Transverse colon (tissue), 3 donors: ENCODE measurements around the gene TCHH.
"Not testable (repeated sequence)": the region's sequence is repeated elsewhere in the genome, so short reads cannot be mapped to it uniquely, and the experiment has no call there.

Source experiments
- POLR2A ChIP-seq: fragments of 450-650 bp; IDR thresholded peaks from one replicate; pipeline ENCODE4 v1.6.1; 2016; ENCODE audit warnings: antibody characterized with exemption, mild to moderate bottlenecking, moderate library complexity
- TF ChIP-seq, protein P1 (sequence below), 5 experiments: fragments of 200-600 bp in 3 of 5; fragments of 450-650 bp in 2 of 5; sonication (generic) in 3 of 5; IDR thresholded peaks; 1 replicate in 2 of 5; 2 replicates in 3 of 5; pipeline ENCODE4 v1.5.1; 2016 to 2017; ENCODE audit warnings: antibody characterized with exemption in 5 of 5, inconsistent platforms in 3 of 5, mild to moderate bottlenecking in 2 of 5, moderate library complexity in 1 of 5

DNA sequence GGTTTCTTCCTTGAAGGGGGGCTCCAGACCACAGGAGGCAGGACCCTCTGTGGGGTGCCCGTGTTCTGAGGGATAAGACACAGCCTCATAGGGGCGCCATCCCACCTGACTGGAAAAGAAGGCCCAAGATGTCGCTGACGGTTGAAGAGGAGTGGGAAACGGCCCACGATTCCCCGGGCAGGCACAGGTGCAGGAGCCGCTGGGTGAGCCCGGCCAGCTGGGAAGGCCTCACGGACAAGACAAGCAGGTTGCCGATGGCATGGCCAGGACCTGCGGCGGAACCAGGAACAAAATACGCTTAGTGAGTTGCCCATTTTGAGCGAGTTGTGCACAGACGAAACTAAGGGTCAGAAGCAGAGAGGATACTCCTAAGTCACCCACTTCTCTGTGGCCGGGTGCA, 34.8 kb downstream of the TCHH start:
- TF ChIP-seq, protein P1, sequence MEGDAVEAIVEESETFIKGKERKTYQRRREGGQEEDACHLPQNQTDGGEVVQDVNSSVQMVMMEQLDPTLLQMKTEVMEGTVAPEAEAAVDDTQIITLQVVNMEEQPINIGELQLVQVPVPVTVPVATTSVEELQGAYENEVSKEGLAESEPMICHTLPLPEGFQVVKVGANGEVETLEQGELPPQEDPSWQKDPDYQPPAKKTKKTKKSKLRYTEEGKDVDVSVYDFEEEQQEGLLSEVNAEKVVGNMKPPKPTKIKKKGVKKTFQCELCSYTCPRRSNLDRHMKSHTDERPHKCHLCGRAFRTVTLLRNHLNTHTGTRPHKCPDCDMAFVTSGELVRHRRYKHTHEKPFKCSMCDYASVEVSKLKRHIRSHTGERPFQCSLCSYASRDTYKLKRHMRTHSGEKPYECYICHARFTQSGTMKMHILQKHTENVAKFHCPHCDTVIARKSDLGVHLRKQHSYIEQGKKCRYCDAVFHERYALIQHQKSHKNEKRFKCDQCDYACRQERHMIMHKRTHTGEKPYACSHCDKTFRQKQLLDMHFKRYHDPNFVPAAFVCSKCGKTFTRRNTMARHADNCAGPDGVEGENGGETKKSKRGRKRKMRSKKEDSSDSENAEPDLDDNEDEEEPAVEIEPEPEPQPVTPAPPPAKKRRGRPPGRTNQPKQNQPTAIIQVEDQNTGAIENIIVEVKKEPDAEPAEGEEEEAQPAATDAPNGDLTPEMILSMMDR (IDR thresholded peaks at IDR 0.05) = not testable (repeated sequence)
- not testable (repeated sequence) for TF ChIP-seq POLR2A
